ENCODE data around the gene TMEM178A. TPM values are rescaled to one million over a fixed set of nuclear protein-coding genes. Genes with fewer than 3 reads are reported as not detected.

TMEM178A gene
- total and polyA plus RNA-seq, 2 of the 8 experiments (the other 6 are each of a cell fraction or from before 2014, with no cell fraction given), result 11.2 to 14.9 TPM

DNA sequence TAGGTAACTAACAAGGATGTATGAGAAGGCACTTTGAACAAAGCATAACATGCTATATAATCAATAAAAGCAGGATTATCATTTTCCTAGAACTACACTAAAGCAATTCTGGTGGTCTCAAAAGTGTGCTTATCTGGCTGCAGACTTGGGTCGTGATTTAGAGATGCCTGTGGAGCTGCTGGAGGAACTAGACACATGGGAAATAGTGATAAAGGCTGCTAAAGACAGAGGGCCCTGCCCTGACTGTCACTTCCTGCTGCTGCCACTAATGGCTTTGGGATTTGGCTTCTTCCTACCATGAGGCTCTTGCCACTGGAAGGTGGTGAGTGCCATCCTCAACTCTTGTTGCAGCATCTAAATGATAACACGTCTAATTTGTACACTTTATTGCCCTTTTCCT is 22.5 kb downstream of the TMEM178A start (continued):
- TF ChIP-seq YY1 (IDR thresholded peaks at IDR 0.05; ENCODE audit: low read depth, low read length), result no peak
- TF ChIP-seq ASH2L (IDR thresholded peaks at IDR 0.05; ENCODE audit: low read length), result no peak
- no peak for TF ChIP-seq GABPA (IDR thresholded peaks at IDR 0.05; ENCODE audit: borderline replicate concordance, insufficient read depth, low read length)
- TF ChIP-seq EGR1 (IDR thresholded peaks at IDR 0.05; ENCODE audit: borderline replicate concordance, low read depth, low read length), result no peak
- TF ChIP-seq SIN3A (conservative IDR thresholded peaks at IDR 0.05 in 1 of 2, IDR thresholded peaks at IDR 0.05 in 1 of 2; ENCODE audit: low read depth in 1 of 2, low read length in 2 of 2), result no peak

Measured in H1 (cell line).